Activated naive CD4-positive, alpha-beta T cell treated with anti-CD3 and anti-CD28 coated beads, Interleukin-2, amount 50 U/mL, for 16 hours (primary cell): Measurements from ENCODE around the gene DIAPH3.

Experiments
- DNase-seq: peaks from one replicate; pipeline ENCODE4 v3.0.0-alpha.2; 2020

The DIAPH3 gene

DNA sequence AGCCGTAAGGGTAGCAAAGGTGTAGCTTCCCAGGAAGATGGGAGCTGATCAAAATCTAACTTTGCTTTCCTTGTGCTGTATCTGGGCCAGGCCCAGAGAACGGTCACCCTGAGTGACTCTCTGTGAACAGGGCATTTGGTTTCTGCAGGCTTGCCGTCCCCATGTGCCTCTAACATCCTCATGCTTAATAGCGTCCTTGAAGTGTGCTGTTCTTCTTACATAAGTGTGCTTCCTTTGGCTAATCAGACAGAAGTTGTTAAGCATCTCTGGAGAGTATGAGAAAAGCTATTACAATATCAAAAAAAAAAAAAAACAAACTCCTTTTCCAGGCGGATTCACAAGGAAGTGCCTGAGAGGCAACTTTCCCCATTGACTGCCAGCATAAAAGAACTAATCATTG is 503.7 kb downstream of the DIAPH3 start:
- no peak for DNase-seq

DNA sequence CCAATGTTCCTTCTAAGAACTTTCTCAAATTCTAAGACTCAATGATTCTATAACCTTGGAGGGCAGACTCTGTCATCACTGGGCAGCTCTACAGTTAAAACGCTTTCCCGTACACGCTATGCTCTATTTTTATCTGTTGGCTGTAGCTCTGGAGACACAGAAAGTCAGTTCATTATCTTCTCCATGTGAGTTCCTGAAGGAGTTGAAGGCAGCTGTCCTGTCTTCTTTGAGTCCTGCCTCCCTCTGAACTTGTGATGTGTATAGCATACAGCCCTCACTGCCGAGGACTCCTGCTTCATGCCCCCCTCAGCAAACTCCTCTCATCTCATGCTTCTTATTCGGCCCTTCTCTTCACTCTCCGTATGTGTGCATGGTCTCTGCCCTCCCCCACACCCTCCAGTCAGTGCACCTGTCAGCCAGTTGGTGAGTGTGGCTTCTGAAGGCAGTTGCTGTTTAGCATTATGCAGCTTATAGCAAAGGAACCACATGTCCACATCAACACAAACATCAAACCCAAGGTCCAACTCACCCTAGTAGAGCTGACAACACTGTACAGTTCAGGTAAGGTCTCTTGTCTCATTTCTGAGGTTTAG is 504.9 kb downstream of the DIAPH3 start:
- no peak for DNase-seq

DNA sequence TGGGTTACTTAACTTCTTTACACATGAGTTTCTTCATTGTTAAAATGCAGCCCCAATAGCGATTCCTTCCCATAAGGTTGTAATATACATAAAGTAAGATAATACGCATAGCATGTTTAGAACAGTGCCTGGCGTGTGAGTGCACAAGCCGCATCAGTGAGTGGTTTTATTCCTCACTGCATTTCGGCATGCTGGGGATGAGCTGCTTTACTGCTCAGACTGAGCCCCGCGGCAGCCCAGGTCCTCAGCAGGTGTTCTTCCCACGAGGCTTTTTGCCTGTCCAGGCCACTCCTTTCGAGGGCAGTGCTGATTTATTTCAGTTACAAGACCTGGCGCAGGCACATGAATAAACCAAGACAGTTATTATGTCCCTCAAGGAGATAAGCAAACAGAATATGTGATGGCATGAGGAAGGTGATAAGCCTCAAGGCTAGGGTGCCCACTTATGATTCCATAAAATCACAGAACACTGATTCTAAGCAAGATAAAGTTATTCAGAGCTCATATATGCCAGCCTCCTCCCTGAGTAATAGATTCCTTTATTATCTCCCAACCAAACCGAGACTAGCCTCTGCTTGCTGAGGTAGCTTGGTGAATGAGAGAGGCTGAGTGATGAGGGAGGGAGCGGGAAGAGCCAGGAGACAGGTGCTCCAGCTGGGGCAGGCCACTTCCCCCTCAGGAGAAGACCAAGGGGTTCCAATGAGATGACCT is 505.5 kb downstream of the DIAPH3 start:
- DNase-seq = no peak

DNA sequence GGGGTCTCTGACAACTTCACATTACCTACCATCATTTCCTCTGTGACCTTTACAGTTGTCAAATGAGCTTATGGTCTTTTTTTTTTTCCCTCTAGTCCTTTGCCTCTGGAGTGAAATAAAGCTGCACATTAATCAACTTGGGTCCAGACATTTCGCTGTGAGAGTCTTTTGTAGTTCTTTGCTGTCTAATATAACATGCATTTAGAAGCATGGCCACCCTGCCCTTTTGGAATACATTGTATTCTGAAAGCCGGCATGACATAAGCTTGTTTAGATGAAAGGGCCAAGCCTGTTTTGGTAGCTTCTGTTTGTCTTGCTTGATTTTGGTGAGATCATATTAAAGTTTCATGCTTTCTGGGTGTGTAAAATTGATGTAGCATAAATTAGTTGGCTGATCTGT is 509.8 kb downstream of the DIAPH3 start:
- no peak for DNase-seq

DNA sequence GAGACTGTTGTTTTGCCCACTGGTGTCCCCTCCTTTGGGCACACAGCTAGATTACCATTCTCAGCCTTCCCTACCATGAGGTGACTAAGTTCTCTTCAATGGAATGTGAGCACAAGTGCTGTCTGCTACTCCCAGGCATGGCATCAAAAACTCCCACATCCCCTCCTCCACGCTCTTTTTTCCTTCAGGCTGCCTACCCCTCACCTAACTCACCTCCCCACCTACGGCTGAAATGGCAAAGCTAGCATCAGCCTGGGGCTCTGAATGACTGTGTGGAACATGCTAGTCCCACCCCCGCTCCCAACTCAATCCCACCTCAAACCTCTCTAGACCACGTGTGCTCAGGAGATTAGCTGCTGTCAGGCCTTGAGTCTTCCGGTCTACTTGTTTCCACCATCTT is 512.2 kb downstream of the DIAPH3 start:
- no peak for DNase-seq

DNA sequence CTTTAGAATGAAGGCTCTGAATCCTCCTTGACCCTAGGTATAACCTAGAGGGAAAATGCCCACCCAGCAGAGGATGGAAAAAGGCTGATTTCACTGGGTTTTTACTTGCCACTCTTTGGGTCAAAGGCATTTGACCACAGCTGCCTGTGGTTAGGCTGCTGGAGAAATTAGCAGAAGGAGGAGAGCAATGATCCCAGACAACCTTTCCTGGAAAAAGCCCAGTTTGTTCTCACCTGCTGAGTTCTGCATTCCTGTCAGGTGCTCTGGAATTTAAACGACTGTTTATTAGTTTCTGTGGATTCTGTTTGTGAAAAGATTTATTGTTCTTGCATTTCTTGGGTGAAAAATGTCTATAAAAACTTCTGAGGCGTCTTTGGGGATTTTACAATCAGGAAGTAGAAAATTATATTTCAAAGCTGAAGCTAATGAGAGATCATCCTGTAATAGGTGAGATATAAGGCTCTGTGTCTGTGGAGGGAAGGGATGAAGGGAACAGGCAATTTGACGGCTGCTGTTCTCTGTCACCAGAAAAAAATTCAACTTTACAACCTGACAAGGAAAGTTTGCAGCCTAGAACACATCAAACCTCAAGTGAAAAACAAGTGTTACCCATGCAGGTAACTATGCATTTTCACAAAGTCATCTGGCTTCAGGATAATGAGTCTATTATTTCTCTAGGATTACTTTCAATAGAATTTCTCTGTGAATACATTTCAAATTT is 519.7 kb downstream of the DIAPH3 start:
- no peak for DNase-seq

DNA sequence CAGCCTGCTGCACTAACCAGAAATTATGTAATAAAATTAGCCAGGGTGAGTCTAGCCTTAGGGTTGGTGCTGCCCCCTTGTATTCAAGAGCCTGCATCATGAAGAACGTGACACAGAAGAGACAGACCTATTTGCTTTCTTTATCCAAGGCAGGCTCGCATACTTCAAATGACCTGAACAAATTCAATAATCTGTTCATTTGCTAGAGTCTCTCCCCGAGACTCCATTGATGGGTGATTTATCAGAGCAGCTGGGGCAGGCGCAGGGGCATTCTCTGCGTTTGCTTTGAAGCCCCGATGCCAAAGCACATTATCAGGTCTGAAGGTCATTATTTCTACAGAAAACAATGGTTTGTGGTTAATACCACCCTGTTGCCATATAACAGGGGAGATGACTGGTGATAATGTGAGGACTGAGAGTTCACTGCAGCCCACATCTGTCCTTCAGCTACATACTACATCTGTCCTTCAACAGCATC is 520.3 kb downstream of the DIAPH3 start:
- no peak for DNase-seq

DNA sequence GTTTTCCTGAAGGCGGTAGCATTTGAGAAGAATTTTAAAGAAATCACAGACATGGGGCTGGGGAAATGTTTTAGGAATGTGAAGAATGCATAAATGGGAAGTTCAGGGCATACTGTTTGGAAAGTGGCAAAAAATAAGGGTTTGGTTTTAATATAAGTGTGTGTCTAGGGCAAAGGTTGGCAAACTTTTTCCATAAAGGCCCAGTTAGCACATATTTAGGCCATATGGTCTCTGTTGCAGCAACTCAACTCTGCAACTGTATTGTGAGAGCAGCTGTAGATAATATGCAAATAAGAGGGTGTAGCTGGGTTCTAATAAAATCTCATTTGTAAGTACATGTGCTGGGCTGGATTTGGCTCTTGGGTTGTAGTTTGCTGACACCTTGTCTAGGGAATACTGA is 521.9 kb downstream of the DIAPH3 start:
- DNase-seq = no peak

DNA sequence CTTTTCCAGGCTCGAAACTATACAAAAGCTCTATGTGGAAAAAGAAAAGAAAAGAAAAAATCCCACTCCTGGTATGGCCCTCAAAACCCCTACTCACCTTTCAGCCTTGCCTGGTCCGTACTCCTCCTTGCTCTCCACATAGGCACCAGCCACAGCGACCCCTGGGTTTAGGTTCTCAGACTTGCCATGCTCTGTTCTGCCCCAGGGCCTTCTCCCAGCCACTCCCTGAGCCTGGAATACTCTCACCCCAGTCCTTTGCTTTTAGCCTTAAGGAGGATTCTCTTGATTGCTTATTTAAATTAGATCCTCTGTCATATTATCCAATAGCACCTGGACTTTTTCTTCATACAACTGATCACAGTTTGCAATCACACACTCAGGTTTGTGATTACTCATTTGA is 522.5 kb downstream of the DIAPH3 start:
- DNase-seq = no peak

DNA sequence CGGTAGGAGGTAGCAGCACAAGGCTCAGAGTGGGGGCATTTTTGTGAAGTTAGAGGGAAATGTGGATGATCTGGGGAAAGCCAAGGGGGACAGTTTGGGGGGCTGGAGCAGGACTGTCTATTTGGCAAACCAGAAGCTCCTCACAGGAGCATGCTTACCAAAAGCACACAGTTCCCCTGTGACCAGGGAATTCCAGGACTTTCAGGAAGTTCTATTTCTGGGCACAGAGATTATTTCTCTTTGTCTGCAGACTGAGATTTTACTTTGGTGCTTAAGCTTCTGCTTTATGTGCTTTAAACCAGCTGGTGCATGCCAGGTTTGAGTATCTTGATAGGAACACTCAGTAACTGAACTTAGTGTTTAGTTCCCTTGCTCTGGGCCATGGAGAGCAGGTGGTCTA is 525.3 kb downstream of the DIAPH3 start:
- DNase-seq = no peak

DNA sequence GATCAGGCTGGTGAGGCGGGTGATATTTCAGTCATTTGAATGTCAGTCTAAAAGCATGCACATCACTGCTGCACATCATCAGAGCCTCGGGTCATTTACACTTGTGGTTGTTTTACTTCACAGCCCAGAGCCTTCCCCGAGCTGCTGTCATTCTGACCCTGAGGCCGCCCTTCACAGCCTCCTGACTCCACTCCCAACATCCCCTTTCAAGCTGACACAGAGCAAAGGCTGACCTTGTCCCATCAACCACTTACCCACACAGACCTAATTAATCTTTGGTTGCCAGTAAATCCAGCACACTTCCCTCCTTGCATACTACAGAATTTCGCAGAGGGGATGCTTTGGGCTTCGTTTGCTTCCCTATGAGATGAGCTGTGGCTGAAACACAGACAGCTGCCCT is 528.1 kb downstream of the DIAPH3 start:
- DNase-seq = no peak

DNA sequence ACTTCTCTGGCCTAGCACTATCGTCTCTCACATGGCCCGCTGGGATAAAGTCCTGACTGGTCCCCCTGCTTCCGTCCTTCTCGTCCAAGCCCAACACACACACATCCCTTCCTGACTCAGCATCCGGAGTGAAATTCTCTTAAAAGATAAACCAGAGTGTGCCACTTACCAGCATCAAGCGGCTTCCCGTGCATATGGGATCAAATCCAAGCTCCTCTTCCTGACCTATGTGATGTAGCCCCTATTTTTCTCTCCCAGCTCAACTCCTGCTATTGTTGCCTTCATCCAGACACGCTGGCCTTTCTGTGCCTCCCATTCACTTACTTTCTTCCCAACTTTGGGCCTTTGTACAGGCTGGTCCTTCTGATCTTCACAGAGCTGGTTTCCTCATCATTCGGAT is 530.4 kb downstream of the DIAPH3 start:
- DNase-seq = no peak

DNA sequence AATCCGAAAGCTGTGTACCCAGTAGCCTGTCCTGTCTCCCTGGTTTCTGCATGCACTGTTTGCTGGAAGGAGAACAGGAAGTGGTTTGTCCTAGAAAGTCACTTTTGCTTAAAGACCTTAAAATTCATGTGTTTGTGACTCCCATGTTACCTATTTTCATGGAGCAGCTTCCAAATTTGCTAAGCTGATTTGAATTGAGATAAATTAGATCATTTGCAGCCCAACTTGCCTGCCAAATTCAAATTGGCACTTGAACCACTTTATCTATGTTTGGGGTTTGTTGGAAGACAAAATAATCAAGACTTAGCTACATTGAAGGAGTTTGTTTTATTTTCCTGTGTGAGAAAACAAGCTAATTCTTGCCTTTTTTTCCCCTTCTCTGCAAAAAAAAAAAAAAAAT is 532.5 kb downstream of the DIAPH3 start:
- no peak for DNase-seq

DNA sequence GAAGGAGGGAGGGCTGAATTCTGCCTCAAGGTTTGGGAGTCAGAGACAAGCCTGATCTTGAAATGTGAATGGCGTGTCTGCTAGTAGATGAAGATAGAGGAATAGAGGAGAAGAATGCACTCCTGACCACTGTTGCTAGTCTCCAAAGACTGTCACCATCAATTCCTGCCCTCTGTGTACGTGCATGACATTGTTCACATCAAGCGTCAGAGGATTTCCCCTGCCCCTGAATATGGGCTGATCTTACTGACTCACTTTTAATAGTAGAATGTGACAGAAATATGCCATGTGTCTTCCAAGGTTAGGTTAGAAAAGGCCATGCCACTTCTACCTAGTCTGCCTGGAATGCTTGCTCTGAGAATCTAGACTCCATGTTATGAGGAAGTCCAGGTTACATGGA is 538.6 kb downstream of the DIAPH3 start:
- DNase-seq = no peak

DNA sequence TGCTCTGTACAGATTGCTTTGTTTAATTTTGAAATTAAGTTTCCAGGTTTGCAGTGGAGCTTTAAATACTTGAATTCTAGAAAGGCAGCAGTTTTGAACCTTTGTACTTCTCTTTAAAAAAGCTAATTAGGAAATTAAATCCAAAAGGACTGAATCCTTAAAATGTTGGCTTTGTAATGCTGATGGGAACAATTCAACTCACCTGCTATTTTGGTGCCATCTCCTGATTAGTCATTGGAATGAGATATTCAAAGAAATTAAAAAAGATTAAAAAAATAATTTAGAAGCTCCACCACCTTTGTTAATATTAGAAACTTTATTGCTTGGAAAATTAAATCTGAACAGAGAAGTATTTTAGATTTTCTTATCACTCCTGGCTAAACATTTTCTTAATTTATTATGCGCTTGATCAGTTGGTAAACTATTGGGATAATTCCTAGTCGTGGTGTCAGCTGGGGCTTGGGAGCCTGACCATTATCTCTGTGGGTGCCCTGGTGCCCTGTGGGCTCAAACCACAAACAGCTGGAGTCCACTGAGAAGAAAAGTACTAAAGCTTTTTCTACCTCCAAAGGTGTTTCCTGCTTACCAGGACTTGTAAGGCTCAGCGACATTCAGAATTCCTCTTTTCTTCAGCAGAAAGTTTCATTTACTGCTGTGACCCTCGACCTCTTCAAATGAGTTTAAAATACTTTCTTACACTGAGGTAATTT is 540.4 kb downstream of the DIAPH3 start:
- no peak for DNase-seq

DNA sequence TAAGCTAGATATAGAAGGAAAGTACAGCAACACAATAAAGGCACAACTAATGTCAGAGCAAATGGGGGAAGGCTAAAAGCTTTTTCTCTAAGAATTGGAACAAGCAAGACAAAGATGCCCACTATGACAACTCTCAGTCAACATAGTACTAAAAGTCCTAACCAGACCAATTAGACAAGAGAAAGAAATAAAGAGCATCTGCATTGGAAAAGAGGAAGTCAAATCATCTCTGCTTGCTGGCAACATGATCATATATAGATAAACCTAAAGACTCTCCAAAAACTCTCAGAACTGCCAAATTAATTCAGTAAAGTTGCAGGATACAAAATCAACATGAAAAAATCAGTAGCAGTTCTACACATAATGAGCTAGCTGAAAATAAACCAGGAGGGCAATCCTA is 542.0 kb downstream of the DIAPH3 start:
- no peak for DNase-seq
